HG02973 (cell line): Measurements from ENCODE around the gene NOTUM.

ENCODE experiments used
- ATAC-seq: cut with Tn5 transposase; IDR thresholded peaks from one replicate; pipeline ENCODE4 v1.9.1; 2021; ENCODE audit warnings: moderate library complexity; ENCODE audit not compliant: unreplicated experiment

The NOTUM gene

DNA sequence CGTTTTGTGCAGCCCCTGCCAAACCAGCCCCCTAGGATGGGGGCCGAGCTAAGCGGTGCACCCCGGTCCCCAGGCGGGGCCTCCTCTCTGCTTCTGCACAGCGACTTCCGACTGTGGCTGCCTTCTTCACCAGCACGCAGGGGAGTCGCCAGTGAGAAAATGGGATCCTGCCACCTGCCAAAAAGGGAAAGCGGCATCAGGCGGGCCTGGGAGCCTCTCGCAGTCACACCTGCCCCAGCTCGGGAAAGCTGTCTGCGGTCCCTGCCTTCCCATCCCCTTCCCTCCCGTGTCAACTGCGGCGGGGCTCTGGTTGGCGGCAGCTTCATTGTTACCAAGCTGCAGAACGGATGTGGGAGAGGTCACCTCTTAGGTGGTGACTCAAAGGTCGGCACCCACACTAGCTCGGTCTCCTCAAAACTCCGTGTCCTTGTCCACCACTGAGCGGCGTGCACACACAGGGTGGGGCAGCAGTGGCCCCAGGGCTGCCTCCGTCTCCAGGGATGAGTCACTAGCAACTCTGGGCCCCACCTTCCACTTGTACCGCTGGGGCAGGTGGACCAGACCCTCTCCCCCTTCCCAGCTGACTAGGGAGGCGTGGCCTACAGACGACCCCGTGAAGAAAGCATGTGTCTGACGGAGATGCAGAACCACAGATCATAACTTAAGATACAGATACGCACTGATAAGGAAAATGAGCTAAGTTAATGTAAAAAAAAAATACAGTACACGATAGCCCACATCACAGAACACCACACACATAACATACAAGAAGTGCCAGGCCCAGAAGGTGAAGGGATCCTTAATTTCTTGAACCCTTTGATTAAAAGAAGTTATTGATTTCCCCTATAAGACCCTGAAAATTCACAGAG is 48.3 kb downstream of the NOTUM start:
- ATAC-seq: no peak

DNA sequence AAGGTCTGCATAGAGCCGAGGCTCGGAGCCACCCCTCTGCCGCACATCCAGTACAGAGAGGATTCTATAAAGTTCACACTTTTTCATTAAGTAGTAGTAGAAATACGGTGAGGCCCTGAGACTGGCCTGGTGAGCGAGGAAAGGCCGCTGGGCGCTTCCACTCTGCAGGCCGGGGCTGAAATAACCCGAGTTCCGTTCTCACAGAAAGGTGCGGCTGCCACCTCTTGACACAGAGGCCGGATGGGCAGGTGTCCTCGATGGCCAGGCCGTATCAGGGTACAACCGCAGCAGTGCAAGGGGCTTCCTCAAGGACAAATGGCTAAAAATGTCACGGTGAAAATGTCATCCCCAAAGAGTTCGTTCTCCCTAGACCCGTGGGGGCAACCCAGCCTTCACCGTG is 49.0 kb downstream of the NOTUM start:
- ATAC-seq: no peak

DNA sequence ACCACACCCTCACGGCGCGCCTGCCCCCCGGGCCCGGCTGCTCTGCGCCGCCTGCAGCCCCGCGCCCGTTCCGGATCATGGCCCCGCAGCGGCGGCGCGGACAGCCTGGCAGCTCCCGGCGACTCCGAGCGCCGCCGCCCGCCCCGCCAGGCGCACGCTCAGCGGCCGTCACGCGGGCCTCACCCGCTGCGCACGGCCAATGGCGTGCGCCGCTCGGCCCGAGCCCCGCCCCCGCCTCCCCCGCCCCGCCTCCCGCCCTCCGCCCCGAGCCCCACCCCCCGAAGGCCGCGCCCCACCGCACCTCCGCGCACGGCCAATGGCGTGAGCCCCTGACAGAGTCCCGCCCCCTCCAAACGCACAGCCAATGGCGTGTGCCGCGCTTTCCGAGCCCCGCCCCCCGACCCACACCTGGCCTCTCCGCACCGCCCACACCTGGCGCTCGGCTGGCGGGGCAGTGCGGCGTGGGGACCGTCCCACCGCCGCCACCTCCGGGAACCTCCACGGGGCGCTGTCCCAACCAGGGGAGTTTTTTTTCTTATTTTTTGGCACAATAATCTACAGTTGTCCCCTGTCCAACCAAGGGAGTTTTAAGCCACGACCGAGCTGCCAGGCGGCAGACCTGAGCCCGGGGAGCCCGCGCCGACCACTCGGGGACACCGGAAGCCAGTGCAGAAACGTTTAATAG is 49.6 kb downstream of the NOTUM start, which contains the start of gene PCYT2:
TSS of gene PCYT2 (minus strand) at position 123 of the 685 bp plus-strand sequence. CDS start at position 79, 44 bp downstream.
- peak; percentile 59 for ATAC-seq

DNA sequence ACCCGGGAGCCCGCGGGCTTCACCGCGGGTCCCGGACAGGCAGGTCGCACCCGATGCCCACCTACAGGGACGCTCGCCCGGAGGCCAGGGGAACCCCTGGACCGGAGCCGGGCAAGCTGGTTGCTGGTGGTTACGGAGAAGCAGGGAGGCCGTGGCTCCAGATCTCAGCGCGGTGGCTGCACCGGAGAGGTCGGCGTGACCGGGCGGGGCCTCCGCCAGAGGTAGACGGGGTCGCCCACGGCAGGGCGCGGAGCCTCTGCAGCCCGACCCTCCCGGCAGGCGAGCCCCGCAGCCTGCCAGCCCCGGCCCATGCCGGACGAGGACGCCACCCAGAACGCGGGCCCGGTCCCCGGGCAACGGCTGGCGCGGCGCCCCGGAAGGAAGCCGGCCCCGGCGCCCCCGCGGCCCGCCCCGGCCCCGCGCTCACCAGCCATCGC is 50.1 kb downstream of the NOTUM start:
- ATAC-seq: peak; percentile 16

DNA sequence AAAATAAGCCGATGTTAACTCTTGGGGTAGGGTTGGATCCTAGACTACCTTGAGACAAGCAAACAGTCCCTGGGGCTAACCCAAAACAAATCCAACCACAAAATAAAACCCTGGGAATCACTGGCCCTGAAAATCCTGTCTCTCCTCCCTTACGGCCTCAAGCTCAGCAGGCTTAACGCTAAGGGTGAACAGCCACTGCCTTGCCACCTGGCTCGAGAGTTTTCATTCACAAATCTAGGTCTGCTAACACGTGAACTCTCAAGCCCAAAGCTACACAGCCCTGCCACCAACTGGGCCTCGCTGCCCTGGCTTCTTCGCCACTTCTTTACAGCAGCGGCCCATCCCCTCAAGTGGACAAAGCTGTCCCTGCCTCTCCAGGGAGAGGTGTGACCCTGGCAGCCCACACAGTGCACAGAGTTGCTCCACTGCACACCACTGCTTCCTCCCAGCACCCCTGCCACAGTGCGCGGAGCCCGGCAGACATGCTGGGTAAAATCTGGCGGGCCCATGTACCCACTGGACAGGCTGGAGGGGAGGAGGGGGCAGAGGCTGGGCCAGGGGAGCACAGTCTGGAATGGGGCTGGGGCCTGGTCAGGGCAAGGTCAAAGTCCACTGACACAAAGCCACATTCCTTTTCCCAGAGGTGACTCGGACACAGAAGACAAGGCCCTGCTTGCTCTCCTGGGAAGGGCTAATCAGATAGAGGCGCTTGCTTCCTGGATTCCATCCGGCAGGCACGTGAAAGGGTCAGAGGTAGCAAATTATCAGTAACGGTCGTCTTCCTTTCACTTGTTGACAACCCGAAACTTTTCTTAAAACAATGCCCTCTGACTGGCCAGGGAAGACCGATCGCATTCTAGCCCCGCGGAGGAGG is 50.8 kb downstream of the NOTUM start:
- ATAC-seq: no peak

DNA sequence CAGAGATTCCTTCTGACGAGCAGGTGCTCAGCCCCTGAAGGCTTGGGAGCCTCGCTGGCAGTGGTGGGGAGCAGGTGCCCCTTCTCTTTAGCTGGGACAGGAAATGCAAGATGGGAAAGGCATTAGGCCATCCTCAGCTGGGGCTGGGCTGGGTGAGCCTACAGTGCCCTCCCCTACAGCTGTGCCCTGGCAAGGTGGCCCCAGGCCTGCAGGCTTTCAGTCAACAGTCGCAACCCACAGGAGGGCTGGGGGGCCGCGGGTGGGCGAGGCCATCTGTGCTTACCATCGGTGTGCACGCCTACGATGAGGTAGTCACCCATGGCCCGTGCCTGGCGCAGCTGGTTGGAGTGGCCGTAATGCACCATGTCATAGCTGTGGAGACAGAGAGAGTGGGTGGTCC is 51.8 kb downstream of the NOTUM start:
- ATAC-seq: no peak

DNA sequence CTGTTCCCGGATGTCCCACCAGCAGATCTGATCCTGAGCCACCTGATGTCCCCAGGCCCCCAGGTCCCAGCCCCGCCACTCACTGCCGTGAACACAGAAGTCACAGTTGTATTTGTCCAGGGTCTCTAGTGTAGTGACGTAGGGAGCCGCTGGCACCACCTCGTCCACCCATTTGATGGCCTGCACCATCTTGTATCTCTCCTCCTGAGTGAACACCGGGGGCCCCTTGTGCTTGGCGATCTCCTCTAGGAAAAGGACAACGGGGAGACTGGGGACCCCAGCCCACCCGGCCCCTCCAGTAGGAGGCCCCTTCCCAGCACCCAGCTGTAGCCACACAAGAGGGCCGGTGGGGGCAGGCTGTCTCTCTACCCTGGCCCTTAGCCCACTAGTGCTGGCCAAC is 52.2 kb downstream of the NOTUM start:
- no peak for ATAC-seq

DNA sequence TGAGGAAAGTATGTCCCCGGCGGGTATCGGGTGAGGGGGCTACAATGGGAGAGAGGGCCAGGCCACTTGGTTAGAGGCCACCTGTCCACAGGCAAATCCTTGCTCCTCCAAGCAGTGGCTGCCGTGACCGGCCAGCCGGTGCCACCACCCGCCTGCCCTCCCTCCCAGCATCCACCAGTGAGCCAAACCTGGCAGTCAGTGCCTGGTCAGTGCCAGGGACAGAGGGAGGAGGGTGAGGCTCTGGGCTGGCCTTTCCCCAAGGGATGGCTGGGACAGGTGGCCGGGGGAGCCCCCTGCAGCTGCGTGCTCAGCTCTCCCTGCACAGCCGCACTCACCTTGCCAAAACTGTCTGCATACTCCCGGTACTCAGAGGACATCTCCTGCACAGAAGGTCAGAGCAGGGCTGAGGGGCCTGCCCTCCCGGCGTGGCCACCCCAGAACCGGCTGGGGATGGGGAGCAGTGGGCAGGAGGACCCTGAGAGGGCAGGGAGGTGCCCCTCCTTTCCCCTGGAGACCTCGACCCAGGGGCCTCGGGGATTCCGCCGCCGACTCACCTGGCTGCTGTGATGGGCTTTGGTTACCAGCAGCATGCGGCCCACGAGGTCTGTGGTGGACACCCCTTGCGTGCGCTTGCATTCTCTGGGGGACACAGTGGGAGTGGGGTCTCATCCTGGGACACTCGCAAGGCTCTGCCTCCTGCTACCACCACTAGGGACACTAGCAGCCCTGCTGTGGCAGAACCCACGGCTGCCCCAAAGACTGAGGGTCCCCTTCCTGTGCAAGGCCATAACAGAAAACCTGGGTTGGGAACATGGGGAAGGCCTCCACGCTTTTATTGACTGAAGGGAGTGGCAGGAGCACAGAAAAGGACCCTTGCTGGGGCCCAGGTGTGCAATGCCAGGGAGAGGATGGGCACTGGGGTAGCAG is 53.5 kb downstream of the NOTUM start:
- ATAC-seq: no peak

DNA sequence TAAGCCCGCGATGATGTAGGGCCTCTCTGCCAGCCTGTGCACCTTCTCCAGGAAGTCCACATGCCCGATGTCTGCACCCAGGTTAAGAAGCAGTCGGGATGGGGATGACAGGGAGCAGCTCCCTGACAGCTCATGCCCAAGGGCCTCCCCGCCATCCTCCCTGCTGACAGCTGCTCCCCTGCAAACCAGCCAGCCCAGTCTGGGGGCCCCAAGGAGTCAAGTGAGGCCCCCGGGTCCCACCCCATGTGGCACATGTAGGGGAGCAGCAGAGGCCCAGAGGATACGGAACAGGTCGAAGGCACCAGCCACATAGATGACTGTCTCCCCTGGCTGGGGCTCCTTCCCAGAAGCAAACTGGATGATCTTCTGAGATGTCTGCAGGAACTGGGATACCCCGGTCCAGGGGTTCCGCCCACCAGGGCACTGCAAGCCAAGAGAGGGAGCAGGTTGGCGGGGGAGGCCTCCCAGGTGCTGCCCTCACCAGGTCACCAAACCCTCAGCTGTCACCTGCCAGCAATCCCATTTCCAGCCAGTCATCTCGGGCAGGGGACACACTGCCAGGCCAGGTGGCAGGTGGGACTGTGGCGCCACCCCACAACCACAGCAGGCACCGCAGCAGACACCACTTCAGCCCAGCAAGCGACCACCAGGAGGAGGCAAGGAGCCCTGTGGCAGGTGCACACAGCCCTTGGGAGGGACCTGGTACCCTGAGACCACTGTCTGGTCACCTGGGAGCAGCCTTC is 54.3 kb downstream of the NOTUM start:
- ATAC-seq: no peak

DNA sequence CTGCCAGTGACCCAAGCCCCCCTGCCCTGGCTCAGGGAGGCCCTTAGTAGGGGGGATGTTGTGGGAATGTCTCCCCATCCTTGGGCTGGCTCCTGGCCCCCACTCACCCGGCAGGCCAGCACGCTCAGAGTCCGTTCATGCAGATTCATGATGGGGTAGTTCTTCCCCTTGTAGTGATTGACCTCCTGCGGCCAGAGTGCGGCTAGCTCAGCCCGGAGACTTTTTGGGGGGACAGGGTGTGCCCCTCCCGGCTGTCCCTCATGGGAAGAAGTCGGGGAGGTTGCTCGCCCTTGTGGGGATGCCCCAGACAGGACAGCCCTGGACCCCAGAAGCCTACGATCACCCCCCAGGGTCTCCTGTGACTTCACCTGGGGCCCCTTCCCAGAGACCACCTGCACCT is 55.0 kb downstream of the NOTUM start:
- no peak for ATAC-seq

DNA sequence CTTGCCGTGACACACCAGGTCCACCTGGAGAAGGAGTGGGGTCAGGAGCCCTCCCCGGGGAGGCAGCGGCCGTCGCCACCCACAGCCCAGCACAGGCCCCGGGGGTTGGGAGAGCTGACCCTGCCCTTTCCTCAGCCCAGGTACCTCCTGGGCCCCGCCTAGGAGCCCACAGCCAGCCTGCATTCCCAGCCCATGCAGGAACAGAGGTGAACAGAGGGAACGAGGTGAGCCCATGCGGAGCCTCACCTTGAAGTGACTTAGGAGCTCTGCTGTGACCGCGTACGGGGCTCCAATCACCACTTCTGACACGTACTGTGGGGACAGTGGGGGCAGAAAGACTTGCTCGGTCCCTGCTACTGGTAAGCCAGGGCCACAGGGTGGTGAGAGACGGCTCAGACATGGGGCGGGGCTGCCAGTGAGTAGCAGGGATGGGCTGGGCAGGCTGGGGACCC is 55.5 kb downstream of the NOTUM start:
- ATAC-seq: no peak

DNA sequence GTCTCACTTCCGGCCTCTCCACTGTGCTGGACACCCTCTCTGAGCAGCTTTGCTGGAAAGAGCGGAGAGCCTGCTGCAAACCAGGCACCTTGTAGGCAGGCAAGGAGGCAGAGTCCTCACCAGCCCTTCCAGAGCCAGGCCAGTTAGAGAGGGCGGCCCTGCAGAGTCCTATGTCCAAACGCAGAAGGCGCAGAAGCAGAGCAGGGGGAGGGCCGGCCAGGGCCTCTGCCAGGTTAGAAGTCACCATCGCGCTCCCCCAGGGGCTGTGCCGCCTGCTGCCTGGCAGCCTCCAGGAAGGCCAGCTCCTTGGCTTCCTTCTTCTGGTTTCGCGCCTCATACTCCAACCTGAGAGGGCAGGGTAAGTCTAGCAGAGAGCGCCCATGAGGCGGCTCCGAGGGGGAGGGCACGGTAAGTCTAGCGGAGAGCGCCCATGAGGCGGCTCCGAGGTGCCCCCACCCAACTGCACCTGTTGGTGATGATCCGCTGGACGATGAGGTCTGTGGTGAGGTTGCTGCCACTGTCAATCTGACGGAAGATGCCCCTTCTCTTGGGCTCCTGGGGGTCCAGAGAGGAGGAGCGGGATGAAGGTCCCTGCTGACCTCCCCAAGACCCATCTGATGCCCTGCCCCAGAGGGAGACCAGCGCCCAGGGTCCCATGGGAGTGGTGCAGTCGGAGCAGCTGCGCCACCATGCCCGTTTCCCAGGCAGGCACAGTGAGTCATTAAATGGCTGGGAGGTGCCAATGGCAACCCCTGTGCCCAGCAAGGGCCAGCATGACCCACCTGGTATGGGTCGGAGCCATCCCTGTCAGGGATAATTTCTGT is 56.2 kb downstream of the NOTUM start:
- no peak for ATAC-seq

DNA sequence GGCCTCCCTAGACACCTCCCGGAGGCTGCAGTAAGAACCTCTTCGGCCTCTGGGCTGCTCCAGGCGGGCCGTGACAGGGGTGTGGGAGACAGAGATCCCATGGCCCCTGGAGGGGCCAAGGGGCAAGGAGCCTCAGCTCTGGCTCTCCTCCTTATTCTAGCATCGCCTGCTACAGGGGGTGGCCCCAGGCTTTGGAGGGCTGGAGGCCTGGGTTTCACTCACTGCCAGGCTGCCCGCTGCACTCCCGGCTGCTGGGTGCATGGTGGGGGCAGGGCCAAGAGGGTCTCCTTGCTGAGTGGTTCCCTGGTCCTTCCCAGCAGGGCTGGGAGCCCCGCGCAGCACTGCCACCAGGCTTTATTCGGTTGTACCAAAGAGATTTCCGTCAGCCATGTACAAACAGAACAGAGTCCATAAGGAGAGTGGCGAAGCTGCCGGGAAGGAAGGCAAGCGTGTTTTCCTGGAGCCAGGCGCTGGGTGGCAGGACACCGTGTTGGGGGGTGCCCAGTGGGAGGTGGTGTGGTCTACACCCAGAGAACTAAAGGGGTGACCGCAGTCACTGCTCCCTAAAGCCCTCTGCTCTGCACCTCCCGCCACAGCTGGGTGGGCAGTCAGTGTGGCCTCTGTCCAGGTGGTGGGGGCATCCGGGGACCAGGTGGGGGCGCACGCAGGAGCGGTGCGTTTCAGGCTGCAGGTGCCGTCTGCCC is 56.9 kb downstream of the NOTUM start:
- ATAC-seq: no peak

DNA sequence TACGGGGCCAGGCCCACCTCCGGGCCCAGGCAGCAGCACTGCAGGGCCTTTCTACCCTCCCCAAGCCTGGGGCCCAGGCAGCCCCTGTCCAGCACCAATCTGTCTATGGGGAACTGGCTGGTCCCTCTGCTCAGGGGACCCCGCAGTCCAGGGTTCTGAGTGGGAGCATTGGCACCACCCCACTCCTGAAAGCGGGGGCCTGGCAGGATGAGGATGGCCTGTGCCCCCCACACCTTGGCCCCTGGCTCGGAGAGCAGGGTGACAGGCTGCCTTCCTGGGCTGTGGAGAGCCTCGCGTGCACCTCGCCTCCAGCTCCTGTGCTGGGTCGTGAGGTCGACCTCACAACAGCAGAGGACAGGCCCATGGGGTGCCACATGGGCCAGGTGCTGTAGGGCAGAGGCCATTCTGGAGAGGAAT is 57.6 kb downstream of the NOTUM start:
- no peak for ATAC-seq

DNA sequence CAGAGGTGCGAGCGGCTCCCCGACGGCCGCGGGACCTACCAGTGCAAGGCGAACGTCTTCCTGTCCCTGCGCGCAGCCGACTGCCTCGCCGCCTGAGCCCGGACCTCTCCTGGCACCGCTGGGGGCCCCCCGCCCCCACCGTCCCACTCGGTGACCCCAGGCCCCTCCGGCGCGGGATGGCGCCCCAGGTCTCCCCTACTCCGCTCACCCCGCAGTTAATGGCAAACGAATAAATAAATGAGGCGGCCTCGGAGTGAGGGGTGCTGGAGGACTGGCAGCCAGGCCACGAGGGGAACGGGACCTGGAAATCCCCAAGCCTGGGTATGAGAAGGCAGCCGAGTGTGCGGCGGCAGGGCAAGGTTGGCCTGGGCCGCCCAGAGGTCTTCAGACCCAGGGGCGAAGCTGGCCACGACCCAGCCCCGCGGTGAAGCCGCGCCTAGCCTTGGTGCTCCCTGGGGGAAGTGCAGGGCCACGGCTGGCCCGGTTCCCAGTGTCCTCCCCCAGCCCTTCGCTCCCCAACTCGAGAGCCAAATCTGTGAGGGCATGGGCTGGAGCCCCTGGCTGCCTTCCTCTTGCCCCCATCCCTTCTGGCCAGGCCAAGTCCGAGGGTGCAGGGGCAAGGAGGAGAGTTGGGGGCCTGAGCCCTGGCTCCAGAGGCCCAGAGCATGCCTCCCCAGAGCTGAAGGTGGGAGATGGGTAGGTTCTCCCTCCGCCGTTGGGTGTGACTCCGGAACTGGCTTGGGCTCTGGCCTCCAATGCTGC is 58.2 kb downstream of the NOTUM start:
- no peak for ATAC-seq
